A204.1 (cell line): Measurements from ENCODE around the gene TRIM52.

Experiments used
- FAIRE-seq: peaks from 2 replicates; lab custom pipeline; 2012; peaks lifted over from hg19 to GRCh38; lab: Jason Lieb, UNC

TRIM52 gene

DNA sequence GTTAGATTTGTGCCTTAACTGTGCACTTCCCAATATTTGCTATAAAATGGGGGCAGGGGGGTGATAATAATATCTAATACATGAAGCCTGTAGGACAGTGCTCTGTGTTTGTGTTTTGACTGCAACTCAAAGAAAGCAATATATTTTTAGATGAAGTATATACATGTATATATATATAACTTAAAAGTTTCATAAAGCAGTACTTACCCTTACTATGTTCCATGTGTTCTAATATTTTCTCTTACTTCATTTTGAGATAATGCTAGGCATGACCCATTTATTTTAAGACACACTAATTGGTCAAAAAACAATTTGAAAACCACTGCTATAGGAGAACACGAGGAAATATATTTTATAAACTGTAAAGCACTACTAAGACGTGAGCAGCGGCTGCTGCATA, 2.4 kb downstream of the TRIM52 start:
- no peak for FAIRE-seq

DNA sequence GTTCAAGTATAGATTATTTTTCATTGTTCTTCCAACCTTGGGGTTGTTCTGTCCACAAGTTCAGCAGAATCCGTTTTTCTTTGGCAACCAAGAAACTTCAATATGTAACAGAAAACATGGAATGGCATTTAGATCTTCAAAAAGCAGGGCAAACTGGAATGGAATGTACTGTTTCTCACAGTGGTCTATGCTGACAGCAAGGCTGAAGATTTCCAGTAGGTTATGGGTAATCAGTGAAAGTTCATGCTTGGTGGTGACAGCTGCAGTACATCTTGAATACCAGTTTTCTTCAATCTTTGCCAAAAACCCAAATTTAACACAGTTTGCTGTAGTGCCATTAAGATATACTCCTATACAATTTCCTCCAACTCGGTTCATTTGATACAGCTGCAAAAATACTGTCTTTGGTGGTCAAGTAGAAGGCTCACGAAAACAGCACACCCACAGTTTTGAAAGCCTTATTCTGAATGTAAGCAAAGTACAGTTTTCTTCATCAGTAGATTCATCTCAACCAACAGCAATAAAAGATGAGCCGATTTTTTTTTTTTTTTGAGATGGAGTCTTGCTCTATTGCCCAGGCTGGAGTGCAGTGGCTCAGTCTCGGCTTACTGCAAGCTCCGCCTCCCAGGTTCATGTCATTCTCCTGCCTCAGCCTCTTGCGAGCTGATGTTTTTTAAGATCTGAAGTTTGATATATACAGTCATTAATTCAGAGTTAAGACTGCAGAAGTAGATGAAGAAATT, 4.9 kb downstream of the TRIM52 start:
- no peak for FAIRE-seq

DNA sequence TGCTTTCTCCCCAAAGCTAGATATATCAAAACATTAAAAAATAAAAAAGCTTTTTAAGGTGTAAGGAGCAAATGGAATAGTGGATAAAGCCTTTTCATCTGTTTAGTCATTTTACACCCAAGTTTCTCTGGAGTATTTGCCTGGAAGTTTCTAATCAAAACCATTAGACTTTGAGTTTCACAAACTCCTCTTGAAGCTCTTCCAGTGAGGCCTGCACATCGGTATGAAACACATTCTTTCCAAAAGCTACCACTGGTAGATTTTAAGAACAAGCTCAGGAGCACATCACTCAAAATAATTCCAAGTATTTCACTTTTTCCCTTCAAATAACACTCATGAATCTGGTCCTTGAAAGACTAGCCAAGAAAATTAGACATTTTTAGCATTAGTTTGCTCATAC, 5.7 kb downstream of the TRIM52 start:
- FAIRE-seq: no peak

DNA sequence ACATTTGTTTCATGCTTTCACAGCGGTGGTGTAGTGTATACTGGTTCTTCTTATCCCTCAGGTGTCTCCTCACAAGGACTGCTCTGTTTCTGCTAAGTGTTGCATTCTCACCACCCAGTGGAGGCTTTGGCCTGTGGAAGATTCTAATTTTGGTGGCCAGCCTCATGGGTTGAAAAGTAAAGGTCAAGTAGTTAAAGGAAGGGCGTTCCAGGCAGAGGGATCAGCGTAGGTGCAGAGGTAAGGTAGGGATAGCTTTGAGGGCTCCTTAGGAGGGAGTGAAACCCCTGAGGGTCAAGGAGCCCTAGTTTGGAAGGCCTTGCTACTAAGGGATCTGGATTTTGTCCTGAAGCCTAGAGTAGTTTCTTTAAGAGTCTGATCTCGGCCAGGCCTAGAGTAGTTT, 12.7 kb downstream of the TRIM52 start:
- no peak for FAIRE-seq

DNA sequence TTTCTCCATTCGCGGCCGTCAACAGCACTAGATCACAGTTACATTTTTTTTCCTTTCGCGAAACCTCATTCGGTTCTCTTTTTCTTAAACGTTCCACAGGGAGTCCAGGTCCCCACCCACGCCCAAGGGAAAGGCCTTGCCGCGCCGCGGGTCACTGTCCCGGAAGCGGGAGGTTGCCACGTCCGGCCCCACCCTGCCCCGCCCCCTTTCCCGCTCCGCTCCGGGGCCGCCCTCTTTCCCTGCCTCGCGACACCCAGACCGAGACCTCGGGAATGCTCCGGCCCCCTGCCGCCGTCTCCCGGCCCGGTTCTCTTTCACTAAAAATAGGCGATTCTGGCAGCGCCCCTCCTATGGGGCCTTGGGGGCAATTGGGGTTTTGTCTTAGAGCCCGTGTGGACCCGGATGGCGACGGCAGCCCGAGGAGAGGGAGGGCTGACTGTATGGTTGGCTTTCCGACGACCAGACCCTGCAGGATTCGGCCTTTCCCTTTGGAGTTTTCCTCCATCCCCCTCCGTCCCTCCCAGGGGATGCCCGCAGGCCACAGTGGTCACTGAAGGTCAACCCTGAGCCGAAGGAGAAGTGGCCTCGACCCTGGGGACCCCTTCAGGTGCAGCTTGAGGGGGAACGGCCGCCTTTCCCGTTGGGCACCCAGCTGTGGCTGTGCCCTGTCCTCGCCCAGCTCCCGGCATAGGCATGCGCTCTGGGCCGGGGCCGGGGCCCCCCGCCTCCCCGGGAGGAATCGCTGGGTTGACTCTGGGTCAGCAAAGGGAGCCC, 14.5 kb downstream of the TRIM52 start:
- no peak for FAIRE-seq

DNA sequence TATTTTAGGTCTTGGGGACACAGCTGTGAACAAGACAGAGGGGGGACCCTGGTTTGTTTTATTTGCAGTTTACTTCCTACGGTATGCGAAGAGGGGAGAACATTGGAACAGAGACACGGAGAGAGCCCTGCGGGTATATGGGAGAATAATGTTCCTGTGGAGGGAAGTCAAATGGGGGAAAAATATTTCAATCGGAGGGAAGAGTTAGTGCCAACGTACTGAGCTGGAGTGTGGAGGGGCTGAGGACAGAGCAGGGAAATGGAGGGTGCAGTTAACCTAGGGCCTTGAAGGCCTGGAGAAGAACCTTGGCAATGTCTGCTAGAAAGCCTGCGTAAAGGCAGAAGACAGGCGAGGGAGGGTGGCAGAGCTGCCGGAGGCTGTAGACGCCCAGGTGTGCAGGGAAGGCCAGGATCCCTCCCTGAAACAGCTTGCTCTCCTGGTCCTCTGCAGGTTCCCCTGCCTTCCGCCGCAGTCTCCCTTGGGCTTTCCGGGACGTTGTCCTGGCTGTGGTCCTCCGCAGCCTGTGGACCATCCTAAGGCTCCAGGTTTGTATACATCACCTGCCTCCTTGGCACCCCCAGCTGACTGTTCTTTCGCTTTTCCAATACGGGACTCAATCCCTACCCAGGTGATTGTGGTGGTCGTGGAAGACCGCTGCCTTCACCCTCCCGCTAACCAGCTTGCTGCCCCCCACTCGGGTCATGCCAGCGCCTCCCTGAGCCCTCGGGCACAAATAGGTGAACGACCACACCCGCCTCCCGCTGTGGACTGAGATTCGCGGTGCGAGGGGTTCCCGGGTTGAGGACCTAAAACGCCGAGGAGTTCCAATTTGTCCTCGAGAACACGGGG, 15.3 kb downstream of the TRIM52 start:
- FAIRE-seq: no peak

DNA sequence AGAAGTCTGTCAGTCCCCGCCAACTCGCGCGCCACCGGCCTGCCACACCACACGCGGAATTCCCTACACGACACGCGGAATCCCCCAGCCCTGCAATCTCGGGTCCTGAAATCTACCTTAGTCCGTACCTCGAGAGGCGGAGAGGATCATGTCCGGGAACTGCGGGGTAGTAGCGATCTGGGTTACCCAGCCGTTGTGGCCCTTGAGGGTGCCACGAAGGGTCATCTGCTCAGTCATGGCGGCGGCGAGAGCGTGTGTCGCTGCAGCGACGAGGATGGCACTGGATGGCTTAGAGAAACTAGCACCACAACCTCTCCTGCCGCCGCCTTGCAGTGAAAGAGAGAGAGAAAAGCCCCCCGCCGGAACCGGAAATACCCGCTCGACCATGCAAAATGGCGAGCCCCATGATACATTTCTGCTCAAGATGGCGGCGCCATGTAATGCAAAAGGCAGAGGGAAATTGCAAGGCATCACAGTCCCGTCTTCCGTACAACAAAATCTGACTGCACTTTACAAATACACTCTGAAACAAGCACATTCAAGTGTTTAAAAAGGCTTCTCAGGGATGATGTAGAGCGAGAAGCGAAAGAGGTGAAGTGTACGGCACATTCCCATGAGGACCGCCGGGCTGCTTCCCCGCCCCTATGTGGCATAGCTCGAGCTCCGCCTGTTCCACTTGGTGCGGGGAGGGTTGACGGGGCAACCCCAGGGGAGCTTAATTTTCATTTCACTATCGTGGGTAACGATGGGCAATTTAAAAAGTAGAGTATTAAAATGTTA, 17.2 kb downstream of the TRIM52 start, which contains the start of gene RACK1:
TSS of gene RACK1 (minus strand) at position 343 of the 780 bp plus-strand sequence. CDS start at position 237, 106 bp downstream.
- no peak for FAIRE-seq

DNA sequence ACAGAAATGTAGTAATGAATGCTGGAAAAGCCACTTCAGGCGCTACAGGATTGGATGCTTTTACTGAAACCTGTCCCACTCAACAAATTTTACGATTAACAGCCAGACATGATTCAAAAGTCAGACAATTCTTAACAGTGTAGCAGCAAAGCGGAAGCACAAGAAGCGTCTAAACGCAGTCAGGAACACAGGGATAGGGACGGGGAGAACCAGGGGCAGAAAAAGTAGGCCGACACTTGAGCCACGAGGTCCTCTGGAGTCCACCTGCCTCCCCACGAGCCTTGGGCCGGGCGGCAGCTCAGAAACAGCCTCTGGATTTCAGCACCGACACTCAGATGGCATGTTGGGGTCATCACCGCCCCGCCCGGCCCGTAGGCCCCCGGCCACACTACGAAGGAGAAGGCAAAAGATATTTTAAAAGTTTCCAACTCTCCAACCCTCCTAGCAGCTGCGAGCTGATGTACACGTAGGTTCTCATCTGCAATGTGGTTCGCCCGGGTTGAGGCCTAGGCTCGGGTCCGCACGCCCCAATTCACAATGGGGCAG, 17.9 kb downstream of the TRIM52 start:
- no peak for FAIRE-seq

DNA sequence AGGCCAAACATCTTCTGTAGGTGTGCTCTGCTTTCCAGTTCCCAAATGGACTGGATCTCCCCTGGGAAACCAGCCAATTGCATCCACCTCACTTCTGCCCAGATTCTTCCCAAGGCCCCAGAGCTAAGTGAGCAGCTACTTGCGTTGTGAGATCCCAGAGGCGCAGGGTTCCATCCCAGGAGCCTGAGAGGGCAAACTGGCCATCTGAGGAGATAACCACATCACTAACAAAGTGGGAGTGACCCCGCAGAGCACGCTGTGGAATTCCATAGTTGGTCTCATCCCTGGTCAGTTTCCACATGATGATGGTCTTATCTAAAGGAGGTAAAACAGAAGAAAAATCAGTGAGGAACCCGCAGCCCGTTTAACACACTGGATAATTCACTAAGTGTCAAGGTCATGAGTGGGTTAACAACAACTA, 18.9 kb downstream of the TRIM52 start:
- no peak for FAIRE-seq

DNA sequence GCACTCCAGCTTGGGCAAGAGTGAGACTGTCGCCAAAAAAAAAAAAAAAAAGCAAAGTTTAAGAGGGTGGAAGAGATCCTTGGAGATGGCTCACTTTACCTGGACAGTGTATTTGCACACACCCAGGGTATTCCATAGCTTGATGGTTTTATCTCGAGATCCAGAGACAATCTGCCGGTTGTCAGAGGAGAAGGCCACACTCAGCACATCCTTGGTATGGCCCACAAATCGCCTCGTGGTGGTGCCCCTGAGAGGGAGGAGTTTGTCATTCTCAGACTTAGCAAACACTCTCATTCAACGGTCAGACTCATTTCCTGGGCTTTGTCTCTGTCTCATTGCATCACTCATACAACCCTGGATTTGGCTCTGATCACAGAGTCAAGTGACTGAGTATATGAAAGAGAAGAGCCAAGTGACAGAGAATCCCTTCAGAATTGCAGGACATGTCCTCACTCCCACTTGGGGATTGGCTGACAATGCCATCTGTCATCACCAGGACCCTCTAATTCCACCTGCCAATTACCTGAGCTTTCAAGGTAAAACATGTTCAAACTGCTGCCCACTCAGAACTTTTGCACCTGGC, 19.5 kb downstream of the TRIM52 start:
- no peak for FAIRE-seq

DNA sequence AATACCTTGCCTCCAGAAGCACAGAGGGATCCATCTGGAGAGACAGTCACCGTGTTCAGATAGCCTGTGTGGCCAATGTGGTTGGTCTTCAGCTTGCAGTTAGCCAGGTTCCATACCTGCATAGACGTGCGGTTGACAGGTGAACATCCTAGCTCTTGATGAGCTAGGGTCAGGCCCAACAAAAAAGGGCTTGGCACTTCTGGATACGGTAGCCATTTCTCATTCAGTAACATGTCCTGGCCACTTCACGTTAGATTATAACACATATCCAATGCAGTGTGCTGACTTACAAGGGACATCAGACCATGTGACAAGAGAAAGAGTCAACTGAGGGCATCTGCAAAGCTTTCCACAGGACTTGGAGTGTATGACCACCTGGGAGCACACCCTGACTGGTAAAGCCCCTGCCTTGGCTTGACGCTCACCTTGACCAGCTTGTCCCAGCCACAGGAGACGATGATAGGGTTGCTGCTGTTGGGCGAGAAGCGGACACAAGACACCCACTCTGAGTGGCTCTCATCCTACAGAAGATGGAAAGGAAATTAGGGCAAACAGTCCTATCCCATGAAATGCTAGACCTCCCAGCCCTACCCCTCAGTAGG, 21.8 kb downstream of the TRIM52 start:
- FAIRE-seq: no peak

DNA sequence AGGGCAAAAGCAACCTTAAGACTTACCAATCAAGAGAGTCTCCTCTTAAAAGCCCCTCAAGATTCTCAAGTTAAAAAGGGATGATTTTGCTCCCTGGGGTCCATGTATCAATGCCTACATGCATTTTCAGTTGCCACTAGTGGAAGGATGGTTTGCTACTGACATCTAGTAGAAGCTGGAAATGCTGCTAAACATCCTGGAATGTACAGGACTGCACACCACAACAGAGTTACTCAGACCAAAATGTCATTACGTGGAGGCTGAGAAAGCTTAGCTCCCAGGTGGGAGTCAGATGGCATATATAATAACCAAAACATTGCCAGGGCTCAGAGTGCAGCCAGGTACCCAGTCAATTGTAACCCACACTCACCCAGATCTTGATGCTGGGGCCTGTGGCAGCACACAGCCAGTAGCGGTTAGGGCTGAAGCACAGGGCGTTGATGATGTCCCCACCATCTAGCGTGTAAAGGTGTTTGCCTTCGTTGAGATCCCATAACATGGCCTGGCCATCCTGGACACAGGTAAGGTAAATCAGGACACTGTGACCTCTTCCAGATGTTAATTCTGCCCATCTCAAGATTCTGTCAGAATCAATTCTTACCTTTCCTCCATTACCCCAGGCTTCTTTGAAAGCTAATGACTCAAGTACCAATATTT, 23.1 kb downstream of the TRIM52 start:
- FAIRE-seq: no peak

DNA sequence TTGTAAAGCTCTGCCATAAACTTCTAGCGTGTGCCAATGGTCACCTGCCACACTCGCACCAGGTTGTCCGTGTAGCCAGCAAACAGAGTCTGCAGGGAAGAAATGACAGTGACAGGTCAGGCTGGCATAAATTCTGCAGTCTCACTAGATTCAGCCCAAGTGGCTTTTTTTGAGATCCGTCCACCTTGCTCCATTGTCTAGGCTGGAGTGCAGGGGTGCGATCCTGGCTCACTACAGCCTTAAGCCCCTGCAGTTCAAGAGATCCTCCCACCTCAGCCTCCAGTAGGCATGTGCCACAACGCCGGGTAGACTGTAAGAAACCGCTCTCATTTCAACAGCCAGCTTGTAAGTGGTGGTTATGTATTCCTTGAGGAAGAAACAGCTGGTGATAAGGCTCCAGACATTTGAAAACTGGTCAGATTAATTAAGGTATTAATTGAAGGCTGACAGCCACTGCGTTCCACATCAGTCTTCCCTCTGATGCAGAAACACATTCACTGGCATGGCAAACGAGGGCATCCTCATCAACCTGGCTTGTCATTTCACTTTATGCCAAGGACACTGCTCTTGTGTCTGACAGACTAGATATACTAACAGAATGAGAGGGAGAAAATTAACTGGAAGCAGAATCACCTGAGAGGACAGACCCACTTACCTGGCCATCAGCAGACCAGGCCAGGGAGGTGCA, 23.8 kb downstream of the TRIM52 start:
- FAIRE-seq: no peak

DNA sequence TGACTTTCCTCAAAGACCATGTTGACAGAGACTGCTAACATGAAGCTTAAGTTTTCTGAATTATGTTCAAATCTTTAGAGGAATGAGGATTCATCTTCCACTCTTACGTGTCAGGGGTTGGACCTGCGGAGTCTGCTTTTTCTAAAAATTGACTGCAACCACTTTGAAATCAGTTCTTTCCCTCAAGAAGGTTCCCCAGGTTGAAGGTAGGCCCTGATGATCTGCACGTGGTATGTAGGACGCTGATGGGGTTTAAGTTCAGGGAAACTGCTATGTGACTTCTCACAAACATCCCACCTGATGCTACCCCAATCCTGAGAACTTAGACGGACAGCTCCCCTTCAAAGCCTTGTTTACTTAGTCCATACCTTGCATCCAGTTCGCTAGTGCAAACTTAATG, 24.5 kb downstream of the TRIM52 start:
- no peak for FAIRE-seq

DNA sequence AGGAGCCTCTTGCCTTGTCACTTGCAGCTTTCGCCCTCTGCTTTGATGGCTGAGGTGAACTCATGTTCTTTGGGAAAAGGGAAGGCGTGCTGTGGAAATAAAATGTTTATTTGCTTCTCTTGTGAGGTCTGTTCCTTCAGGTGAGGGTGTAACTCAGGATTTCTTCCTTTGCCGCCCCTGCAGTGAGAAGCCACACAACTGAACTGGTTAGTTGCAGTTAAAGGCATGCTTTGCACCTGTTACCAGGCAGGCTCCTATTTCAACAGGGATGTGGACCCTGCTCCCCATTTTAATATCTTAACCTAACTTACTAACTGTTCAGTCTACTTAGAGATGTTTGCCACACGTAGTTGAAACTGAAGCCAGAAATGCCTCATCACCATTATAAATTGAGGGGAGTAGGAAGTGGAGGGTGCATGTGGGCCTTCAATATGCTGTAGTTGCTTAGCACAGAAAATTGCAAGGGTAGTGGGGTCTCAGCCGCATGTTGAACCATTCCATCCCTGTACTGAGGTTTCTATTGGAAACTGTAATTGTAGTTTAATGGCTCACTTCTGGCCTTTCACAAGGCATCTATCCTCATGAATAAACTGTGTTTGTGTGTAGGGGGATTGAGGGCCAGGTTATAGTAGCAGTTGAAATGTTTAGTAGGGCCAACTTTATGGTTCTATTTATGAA, 25.1 kb downstream of the TRIM52 start:
- no peak for FAIRE-seq

DNA sequence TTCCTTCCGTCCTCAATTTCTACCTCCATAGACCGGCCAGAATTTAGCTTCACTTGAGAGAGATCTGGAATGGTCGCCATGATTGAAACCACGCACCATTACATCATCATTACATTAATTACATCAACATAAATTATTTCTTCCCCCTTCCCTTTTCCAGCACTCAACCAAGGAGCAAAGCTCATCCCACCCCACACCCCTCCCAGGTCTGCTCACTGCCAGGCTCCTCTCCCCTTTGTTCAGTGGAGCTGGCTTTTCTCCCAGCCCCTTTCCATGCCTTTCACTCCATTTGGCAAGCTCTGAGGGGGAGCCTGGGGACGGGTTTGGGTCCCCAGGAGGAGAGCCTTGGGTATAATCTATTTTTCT, 25.6 kb downstream of the TRIM52 start:
- FAIRE-seq: no peak

DNA sequence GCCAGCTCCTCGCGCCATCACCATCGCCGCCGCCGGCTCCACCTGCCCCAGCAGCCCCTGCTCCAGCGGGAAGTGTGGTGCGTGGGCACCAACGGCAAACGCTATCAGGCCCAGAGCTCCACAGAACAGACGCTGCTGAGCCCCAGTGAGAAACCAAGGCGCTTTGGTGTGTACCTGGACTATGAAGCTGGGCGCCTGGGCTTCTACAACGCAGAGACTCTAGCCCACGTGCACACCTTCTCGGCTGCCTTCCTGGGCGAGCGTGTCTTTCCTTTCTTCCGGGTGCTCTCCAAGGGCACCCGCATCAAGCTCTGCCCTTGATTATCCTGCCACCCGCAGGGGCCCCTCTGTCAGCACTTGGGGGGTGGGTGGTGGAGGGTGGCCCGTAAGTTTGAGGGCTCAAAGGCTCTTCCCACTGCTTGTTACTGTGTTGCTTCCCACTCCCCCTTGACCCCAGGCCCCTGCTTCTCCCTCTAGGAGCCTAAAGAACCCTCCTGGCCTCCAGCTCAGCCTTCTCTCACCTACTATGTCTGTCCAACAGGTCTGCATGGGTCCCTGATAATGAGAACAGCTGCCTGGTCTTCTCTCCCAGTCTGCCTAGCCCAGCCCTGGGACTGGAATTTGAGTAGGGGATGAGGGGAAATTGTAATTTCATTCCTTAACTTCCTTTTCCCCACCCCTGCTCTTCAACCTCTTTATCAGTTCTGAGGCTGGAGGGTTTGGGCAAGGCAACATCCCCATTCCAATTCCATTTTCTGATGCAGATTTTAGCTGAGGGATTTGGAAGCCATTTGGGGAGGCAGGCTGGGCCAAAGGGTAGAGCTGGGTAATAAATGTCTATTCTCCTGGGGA, 26.3 kb downstream of the TRIM52 start:
- FAIRE-seq: no peak

DNA sequence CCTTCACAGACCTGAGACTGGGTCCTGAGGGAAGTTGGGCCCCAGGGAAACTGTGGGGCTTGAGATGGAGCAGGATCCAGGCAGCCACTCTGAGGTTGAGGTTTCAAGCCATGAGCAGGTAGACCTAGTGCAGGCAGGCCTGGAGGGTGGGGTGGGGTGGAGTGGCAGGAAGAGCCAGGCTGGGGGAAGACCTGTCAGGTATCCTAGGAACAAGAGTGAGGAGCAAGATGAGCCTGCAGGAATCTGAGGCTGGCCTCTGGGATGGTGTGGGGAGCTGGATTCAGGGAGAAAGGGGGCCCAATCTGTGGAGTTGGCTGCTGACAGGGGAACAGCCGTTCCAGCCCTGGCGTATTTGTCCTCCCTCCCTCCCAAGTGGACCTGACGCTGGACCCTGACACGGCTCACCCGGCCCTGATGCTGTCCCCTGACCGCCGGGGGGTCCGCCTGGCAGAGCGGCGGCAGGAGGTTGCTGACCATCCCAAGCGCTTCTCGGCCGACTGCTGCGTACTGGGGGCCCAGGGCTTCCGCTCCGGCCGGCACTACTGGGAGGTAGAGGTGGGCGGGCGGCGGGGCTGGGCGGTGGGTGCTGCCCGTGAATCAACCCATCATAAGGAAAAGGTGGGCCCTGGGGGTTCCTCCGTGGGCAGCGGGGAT, 27.0 kb downstream of the TRIM52 start:
- no peak for FAIRE-seq
